GM10266 (cell line): ENCODE data around the gene RABGAP1L.

Experiments
- DNase-seq: peaks from one replicate; pipeline ENCODE4 v3.0.0; 2012; ENCODE audit errors: extremely low spot score
- TF ChIP-seq, protein P1 (sequence below): IDR thresholded peaks from 2 replicates; pipeline ENCODE4 v1.5.1; 2012; ENCODE audit warnings: mild to moderate bottlenecking, low read depth; ENCODE audit not compliant: control insufficient read depth, insufficient read depth; ENCODE audit errors: missing control alignments

RABGAP1L gene

GRCh38 chr1:174189428-174190062, 30.2 kb downstream of the RABGAP1L start:
- TF ChIP-seq, protein P1, sequence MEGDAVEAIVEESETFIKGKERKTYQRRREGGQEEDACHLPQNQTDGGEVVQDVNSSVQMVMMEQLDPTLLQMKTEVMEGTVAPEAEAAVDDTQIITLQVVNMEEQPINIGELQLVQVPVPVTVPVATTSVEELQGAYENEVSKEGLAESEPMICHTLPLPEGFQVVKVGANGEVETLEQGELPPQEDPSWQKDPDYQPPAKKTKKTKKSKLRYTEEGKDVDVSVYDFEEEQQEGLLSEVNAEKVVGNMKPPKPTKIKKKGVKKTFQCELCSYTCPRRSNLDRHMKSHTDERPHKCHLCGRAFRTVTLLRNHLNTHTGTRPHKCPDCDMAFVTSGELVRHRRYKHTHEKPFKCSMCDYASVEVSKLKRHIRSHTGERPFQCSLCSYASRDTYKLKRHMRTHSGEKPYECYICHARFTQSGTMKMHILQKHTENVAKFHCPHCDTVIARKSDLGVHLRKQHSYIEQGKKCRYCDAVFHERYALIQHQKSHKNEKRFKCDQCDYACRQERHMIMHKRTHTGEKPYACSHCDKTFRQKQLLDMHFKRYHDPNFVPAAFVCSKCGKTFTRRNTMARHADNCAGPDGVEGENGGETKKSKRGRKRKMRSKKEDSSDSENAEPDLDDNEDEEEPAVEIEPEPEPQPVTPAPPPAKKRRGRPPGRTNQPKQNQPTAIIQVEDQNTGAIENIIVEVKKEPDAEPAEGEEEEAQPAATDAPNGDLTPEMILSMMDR, result peak; percentile 14
- DNase-seq, result no peak

GRCh38 chr1:174190691-174191199, 31.4 kb downstream of the RABGAP1L start:
- no peak for DNase-seq
- TF ChIP-seq, protein P1, result no peak

DNA sequence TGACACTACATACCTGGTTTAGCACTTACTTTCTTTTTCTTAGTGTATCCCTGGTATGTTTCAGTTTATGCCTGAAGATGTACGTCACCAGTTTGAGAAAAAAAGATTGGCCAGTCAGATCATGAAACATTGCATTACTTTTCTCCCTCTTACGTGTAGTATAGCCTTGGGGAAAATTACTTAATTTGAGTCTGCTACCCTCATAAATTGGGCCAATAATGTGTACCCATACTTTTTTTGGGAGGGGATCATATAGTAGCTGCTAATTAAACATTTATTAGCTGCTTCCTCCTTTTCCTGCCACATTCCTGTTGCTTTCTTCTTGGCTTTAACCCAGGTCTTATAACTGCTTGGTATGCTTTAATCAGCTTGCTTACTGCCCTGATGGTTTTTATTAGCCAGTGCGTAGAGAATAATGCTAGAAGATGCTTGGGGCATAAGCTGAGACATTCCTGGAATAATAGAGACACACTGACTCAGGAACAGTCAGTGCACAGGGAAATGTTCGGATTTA, 32.1 kb downstream of the RABGAP1L start:
- no peak for DNase-seq
- TF ChIP-seq, protein P1, result no peak

GRCh38 chr1:174194461-174194860, 35.1 kb downstream of the RABGAP1L start:
- DNase-seq, result no peak
- TF ChIP-seq, protein P1, result no peak

GRCh38 chr1:174197088-174197487, 37.8 kb downstream of the RABGAP1L start:
- DNase-seq, result no peak
- TF ChIP-seq, protein P1, result no peak

DNA sequence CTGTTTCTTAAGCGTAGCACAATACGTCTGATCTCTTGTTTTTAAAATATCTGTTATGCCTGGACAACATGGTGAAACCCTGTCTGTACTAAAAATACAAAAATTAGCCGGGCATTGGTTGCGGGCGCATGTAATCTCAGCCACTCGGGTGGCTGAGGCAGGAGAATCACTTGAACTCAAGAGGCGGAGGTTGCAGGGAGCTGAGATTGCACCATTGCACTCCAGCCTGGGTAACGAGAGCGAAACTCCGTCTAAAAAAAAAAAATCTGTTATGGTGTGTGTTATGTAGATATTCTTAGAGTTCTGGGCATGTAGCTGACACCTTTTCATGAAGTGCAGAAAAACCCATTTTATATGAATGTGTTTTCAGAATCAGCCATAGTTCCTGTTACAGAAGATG, 38.2 kb downstream of the RABGAP1L start:
- TF ChIP-seq, protein P1, result no peak
- no peak for DNase-seq

- no peak for DNase-seq
Measured at GRCh38 chr1:174198202-174198601, 38.9 kb downstream of the RABGAP1L start.

More at GRCh38 chr1:174198202-174198601, 38.9 kb downstream of the RABGAP1L start:
- TF ChIP-seq, protein P1, result no peak
